NB4 (cell line): ENCODE results near the gene GNG13.

ENCODE experiments used
- CTCF ChIP-seq: IDR thresholded peaks from one replicate; pipeline ENCODE4 v1.5.1; 2012; ENCODE audit warnings: low read depth, low read length
- MAX ChIP-seq: IDR thresholded peaks from 2 replicates; pipeline ENCODE4 v1.6.1; 2011; ENCODE audit warnings: low read depth, low read length
- MYC ChIP-seq: IDR thresholded peaks from 2 replicates; pipeline ENCODE4 v1.6.1; 2011; ENCODE audit warnings: low read depth, low read length
- POLR2A ChIP-seq: IDR thresholded peaks from 2 replicates; pipeline ENCODE4 v1.6.1; 2011; ENCODE audit warnings: mild to moderate bottlenecking; ENCODE audit not compliant: insufficient read length; ENCODE audit errors: extremely low read depth

GRCh38 chr16:799111-799947 is 1.2 kb downstream of the GNG13 start:
- TF ChIP-seq CTCF (no peak), POLR2A (no peak), MAX (no peak), MYC (no peak)
